Esophagus squamous epithelium (tissue), 5 donors: ENCODE measurements around the gene PHF2. TPM values are rescaled to one million over a fixed set of nuclear protein-coding genes. Genes with fewer than 3 reads are reported as not detected.
"Not testable (repeated sequence)": the region's sequence is repeated elsewhere in the genome, so short reads cannot be mapped to it uniquely, and the experiment has no call there.

Experiments used
- DNase-seq: peaks from one replicate; lab custom pipeline; 2025; lab: John Stamatoyannopoulos, UW
- H3K27ac ChIP-seq, 4 donors: fragments of 200-600 bp; sonication (generic); one replicate each; pipeline ENCODE4 v1.5.1; 2016 to 2019; ENCODE audit warnings: mild to moderate bottlenecking in 1 of 4
- H3K27me3 ChIP-seq, 4 donors: fragments of 200-600 bp; sonication (generic); 1 replicate in 3 of 4; 2 replicates in 1 of 4; pipeline versions ENCODE4 v1.5.1 to v1.6.0; 2017 to 2021; ENCODE audit warnings: antibody characterized with exemption in 1 of 4
- H3K36me3 ChIP-seq, 3 donors: fragments of 200-600 bp; sonication (generic); one replicate each; pipeline ENCODE4 v1.5.1; 2016 to 2019
- H3K4me1 ChIP-seq, 3 donors: fragments of 200-600 bp; sonication (generic); one replicate each; pipeline ENCODE4 v1.5.1; 2017 to 2019
- H3K4me3 ChIP-seq, 4 donors: fragments of 200-600 bp; sonication (generic); 1 replicate in 3 of 4; 2 replicates in 1 of 4; pipeline ENCODE4 v1.5.1; 2016 to 2019; ENCODE audit warnings: mild to moderate bottlenecking in 2 of 4, moderate library complexity in 1 of 4
- H3K9me3 ChIP-seq, 3 donors: fragments of 200-600 bp; sonication (generic); one replicate each; pipeline ENCODE4 v1.5.1; 2016 to 2019
- POLR2A ChIP-seq, 4 donors: fragments of 450-650 bp; IDR thresholded peaks; one replicate each; pipeline ENCODE4 v1.6.1; 2017; ENCODE audit warnings: antibody characterized with exemption in 4 of 4, mild to moderate bottlenecking in 4 of 4, moderate library complexity in 3 of 4
- WGBS, 2 donors: methylation state at CpG; one replicate each; pipeline ENCODE4 v1.1.5; 2018; 5-methylcytosine and 5-hydroxymethylcytosine counted together
- intact Hi-C: fragments of 100-400 bp; cut with DNase I; formaldehyde crosslinking; loops from one replicate; pipeline ENCODE4 v1.15.0; 2022
- total RNA-seq, 4 donors: library from RNA; depleted of rRNA; stranded (reverse); fragments of >200 nt; gene quantifications; one replicate each; pipeline ENCODE4 v1.1.0, GENCODE V29; 2016
- TF ChIP-seq, protein P1 (sequence below), 6 experiments: fragments of 450-650 bp in 4 of 6; fragments of 200-600 bp in 2 of 6; sonication (generic) in 2 of 6; IDR thresholded peaks; one replicate each; pipeline ENCODE4 v1.5.1; 2016 to 2019; ENCODE audit warnings: antibody characterized with exemption in 6 of 6, mild to moderate bottlenecking in 4 of 6, moderate library complexity in 4 of 6
- donor health status: DM: yes; HTN: yes; CAD: no.

Gene PHF2
- total RNA-seq, 4 donors from 2014 or later = 13.3 to 22.6 (median 17.5) TPM

DNA sequence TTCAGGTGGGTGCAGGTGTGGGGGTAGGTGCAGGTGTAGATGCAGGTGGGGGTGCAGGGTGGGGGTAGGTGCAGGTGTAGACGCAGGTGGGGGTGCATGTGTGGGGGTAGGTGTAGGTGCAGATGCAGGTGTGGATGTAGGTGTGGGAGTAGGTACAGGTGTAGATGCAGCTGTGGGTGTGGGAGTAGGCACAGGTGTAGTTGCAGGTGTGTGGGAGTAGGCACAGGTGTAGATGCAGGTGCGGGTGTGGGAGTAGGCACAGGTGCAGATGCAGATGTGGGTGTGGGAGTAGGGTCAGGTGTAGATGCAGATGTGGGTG lies 94.6 kb downstream of the PHF2 start:
- Histone ChIP-seq H3K9me3 (no peaks in the 10 kb centered on the region), H3K4me3 (no peak overlapping the region), H3K27me3 (no peaks in the 10 kb centered on the region), H3K36me3 (peaks cover 6 to 63% (median 10%) of the 10 kb centered on the region in 3 donors), H3K4me1 (no peaks in the 10 kb centered on the region), H3K27ac (no peak overlapping the region)
- WGBS, 2 donors = 88 to 94% methylated on average over 2 of the region's 2 CpGs
- TF ChIP-seq, protein P1, sequence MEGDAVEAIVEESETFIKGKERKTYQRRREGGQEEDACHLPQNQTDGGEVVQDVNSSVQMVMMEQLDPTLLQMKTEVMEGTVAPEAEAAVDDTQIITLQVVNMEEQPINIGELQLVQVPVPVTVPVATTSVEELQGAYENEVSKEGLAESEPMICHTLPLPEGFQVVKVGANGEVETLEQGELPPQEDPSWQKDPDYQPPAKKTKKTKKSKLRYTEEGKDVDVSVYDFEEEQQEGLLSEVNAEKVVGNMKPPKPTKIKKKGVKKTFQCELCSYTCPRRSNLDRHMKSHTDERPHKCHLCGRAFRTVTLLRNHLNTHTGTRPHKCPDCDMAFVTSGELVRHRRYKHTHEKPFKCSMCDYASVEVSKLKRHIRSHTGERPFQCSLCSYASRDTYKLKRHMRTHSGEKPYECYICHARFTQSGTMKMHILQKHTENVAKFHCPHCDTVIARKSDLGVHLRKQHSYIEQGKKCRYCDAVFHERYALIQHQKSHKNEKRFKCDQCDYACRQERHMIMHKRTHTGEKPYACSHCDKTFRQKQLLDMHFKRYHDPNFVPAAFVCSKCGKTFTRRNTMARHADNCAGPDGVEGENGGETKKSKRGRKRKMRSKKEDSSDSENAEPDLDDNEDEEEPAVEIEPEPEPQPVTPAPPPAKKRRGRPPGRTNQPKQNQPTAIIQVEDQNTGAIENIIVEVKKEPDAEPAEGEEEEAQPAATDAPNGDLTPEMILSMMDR (IDR thresholded peaks at IDR 0.05) = no peak
- no peak for TF ChIP-seq POLR2A (IDR thresholded peaks at IDR 0.05)
- intact Hi-C loops = no loop called here
- no peak for DNase-seq

DNA sequence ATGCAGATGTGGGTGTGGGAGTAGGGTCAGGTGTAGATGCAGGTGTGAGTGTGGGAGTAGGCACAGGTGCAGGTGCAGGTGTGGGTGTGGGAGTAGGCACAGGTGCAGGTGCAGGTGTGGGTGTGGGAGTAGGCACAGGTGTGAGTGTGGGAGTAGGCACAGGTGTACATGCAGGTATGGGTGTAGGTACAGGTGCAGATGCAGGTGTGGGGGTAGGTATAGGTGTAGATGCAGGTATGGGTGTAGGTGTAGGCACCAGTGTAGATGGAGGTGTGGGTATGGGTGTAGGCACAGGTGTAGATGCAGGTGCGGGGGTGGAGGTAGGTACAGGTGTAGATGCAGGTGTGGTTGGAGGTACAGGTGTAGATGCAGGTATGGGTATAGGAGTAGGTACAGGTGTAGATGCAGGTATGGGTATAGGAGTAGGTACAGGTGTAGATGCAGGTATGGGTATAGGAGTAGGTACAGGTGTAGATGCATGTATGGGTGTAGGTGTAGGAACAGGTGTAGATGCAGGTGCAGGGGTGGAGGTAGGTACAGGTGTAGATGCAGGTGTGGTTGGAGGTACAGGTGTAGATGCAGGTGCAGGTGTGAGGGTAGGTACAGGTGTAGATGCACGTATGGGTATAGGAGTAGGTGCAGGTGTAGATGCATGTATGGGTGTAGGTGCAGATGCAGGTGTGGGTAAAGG lies 96.1 kb downstream of the PHF2 start:
- H3K4me1 ChIP-seq, H3K9me3 ChIP-seq, H3K27ac ChIP-seq, DNase-seq, H3K27me3 ChIP-seq, intact Hi-C loops, H3K4me3 ChIP-seq: not testable (repeated sequence)
- WGBS, 2 donors = 86 to 96% methylated on average over 2 of the region's 2 CpGs
- H3K36me3 ChIP-seq = peaks cover 10 to 63% (median 10%) of the 10 kb centered on the region in 3 donors

DNA sequence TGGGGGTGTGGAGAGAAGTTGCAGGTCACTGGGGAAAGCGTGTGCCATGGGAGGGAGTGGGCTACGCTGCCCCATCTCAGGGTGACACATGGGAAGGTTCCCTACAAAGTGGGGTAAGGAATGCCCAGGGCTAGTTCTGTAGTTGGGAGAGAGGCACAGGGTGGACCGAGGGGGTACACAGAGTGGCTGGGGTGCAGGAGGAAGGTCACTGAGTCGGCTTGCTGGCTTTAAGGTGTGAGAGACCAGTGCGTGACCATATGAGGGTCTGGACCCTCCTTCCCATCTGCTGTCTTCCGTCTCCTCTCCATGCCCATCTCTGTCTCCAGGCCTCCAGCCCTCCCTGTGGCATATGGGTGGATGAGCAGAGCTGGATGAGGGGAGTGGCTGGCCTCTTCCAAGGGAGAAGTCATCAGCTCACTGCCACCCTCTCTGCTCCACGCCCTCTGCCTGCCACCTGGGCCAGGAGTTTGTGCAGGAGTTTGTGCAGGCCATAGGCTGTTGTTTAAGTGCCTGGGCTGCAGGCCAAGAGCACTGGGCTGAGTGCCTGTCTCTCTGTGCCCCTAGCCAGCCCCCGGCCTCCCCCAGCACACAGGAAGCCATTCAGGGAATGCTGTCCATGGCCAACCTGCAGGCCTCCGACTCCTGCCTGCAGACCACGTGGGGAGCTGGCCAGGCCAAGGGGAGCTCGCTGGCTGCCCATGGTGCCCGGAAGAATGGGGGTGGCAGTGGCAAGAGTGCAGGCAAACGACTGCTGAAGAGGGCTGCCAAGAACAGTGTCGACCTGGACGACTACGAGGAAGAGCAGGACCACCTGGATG lies 96.8 kb downstream of the PHF2 start:
- TF ChIP-seq POLR2A (IDR thresholded peaks at IDR 0.05) = no peak
- TF ChIP-seq, protein P1 (IDR thresholded peaks at IDR 0.05) = no peak
- Histone ChIP-seq H3K27ac (no peak overlapping the region), H3K9me3 (no peaks in the 10 kb centered on the region), H3K4me1 (no peaks in the 10 kb centered on the region), H3K4me3 (no peak overlapping the region), H3K27me3 (no peaks in the 10 kb centered on the region), H3K36me3 (peaks cover 10 to 63% (median 11%) of the 10 kb centered on the region in 3 donors)
- 80 to 90% methylated on average over 8 to 9 of the region's 16 CpGs for WGBS, 2 donors
- DNase-seq = no peak
- intact Hi-C loops = no loop called here

DNA sequence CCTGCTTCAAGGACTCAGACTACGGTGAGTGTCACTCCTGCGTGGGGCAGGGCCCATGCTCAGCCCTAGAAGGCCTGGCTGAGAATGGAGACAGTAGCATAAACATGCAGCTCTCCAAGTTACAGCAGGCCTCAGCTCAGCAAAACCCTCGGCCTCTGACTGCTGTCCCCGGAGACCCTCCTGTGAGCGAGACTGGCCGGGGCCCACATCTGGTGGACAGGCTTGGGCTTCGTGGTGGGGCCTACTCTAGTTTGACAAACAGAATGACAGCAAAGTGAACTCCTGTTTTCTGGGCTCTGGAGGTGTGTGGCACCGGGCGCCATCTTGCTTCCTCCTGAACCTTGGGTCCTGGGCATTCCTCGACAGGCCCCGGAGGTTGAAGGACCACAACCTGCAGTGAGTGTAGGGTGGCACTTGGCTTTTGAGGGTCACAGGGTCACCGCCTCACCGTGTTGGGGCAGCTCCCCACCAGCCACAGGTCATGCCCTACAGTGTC lies 97.5 kb downstream of the PHF2 start:
- intact Hi-C loops = no loop called here
- no peak for TF ChIP-seq POLR2A (IDR thresholded peaks at IDR 0.05)
- TF ChIP-seq, protein P1 (IDR thresholded peaks at IDR 0.05) = no peak
- Histone ChIP-seq H3K4me3 (no peak overlapping the region), H3K9me3 (no peaks in the 10 kb centered on the region), H3K4me1 (no peaks in the 10 kb centered on the region), H3K36me3 (peaks cover 10 to 64% (median 11%) of the 10 kb centered on the region in 3 donors), H3K27ac (no peak overlapping the region), H3K27me3 (no peaks in the 10 kb centered on the region)
- 70 to 84% methylated on average over 2 to 9 of the region's 13 CpGs for WGBS, 2 donors
- no peak for DNase-seq

DNA sequence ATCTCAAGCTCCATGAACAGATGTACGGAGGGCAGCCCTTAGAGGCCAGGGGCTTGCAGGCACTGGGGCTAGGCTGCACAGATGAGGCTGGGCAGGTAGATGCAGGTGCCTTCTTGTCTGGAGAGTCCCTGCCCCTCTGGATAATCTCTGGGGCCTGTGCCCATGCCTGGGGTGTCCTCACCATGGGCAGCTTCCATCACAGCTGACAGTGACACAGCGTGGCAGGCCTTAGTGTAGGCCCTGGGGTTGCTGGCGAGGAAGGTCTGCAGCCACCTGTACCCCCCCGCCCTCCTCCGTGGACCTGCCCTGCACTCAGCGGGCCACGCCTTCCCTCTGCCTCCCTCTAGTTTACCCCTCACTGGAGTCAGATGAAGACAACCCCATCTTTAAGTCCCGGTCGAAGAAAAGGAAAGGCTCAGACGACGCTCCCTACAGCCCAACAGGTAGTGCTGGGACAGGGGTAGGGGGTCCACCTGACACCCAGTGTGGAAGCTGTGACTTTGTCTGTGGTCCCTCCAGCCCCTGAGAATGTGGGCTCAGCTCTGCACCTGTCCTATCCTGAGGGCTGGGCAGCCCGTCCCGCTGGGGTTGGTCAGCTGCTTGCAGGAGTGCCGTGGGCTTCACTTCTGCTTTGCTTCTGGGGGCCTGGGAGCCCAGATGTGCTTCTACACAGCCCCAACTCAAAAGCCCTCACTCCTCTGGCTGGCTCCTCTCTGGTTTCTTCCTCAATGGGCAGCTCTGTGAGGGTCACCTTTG lies 98.4 kb downstream of the PHF2 start:
- H3K27ac ChIP-seq = no peak overlapping the region
- no peak overlapping the region for H3K4me3 ChIP-seq
- no peak for DNase-seq
- TF ChIP-seq, protein P1 (IDR thresholded peaks at IDR 0.05) = no peak
- TF ChIP-seq POLR2A (IDR thresholded peaks at IDR 0.05) = no peak
- peaks cover 10 to 64% (median 14%) of the 10 kb centered on the region in 3 donors for H3K36me3 ChIP-seq
- intact Hi-C loops = no loop called here
- no peaks in the 10 kb centered on the region for H3K9me3 ChIP-seq
- H3K27me3 ChIP-seq = no peaks in the 10 kb centered on the region
- no peaks in the 10 kb centered on the region for H3K4me1 ChIP-seq
- 82% methylated on average over 4 of the region's 14 CpGs; no CpG with 5 or more reads in 1 of the 2 donors for WGBS, 2 donors
